SHP77 treated with DMSO at 0.1 percent for 48 hours (cell line): ENCODE results near the gene MARVELD1.
"Not testable (repeated sequence)": the region's sequence is repeated elsewhere in the genome, so short reads cannot be mapped to it uniquely, and the experiment has no call there.

Experiments
- DNase-seq: peaks from one replicate; lab custom pipeline; 2025; lab: John Stamatoyannopoulos, UW

MARVELD1 gene

GRCh38 chr10:97690133-97690532, 23.4 kb upstream of the MARVELD1 start:
- DNase-seq, result no peak

GRCh38 chr10:97698072-97698655, 15.4 kb upstream of the MARVELD1 start:
- DNase-seq, result not testable (repeated sequence)

DNA sequence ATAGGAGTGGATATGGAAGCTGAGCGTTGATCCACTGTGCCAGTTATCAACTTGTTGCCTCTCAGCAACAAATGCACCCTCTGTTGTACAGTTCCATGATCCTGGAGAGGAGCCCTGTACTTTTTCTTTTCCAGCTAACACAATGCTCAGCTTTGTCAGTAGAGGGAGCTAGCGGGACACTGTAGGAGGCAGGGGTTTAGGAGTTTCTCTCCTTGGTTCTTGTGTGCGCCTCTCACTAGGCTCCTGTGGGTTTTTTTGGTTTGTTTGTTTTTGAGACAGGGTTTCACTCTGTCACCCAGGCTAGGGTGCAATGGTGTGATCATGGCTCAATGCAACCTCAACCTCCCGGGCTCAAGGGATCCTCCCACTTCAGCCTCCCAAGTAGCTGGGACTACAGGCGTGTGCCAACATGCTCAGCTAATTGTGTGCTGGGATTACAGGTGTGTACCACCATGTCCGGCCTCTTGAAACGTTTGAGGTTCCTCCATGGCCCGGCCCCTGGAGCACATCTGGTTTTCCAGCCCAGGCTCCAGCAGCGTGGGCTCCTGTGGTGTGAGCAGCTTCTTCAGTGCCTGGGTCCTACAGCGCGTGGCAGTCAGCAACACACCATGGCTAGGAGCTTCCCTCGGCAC, 12.0 kb upstream of the MARVELD1 start:
- DNase-seq, result peak; percentile 21

DNA sequence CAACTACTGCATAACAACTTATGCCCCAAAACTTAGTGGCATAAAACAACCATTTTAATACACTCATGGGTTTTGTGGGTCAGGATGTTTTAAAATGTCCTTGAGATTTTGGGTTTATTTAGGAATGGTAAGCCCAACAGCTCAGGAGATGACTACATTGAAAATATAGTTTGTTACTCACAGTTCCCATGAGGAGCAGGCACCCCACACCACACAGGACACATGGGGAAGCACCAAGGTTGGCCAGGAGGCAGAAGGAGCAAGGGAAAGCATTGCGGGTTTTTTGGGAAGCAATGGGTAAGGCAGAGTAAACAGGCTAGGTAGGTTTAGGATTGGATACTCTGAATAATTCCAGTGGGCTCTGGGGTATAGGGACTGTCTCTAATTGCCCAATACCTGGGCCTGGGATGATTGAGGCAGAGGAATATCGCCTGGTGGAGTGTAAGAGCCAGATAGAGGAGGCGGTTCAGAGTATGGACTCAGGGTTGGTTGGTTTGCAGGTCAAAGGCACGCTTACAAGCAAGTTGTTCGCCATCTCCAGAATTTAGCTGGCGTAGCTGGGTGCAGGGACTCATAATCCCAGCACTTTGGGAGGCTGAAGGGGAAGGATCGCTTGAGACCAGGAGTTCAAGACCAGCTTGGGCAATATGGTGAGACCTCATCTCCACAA, 10.0 kb upstream of the MARVELD1 start:
- no peak for DNase-seq

- DNase-seq, result no peak
These were observed 9.2 kb upstream of the MARVELD1 start for GRCh38 chr10:97704341-97704740.

- no peak for DNase-seq
These were observed 8.4 kb upstream of the MARVELD1 start for GRCh38 chr10:97705006-97705670.

GRCh38 chr10:97707134-97707861, 6.2 kb upstream of the MARVELD1 start:
- DNase-seq, result no peak

GRCh38 chr10:97708167-97708566, 5.4 kb upstream of the MARVELD1 start:
- no peak for DNase-seq

DNA sequence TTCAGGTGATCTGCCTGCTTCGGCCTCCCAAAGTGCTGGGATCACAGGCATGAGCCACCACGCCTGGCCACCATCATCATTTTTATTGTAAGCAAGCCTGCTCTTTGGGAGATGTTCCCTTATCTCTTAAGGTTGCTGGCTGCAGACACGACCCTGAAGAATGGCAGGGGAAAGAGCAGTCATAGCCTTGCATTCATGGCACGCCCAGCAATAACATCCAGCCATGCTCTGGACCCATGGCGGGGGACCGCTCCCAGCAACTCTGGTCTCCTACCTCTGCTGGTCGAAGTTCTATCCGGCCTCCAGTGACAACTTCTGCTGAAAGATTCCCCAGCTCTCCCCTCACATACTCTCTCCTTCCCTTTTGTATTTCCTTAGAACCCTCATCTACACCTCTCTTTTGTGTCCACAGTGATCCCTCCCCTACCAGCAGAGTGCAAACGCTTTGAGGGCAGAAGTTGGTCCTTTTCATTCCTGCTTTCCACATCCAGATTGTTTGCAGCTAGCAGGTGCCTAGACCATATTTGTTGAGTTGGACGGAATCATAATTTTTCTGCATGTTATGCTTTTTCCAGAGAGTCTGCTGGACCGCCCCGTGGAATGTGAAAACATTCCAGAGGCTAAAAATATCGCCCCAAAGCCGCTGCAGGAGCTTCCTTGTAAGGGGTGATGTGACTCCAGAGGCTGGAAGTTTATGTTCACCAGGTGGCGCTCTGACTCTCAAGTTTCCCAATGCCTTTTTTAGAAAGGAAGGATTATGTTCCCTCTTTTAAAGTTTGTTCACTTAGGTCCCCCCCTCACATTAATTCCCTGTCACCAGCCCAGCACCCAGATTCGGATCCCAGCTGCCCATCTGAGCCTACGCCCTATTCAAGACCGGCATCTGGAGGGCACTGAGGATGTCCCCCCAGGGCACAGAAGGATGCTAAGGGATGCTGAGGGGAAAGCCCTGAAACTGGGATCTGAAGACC, 4.3 kb upstream of the MARVELD1 start:
- no peak for DNase-seq

GRCh38 chr10:97711640-97712572, 1.6 kb upstream of the MARVELD1 start:
- no peak for DNase-seq

DNA sequence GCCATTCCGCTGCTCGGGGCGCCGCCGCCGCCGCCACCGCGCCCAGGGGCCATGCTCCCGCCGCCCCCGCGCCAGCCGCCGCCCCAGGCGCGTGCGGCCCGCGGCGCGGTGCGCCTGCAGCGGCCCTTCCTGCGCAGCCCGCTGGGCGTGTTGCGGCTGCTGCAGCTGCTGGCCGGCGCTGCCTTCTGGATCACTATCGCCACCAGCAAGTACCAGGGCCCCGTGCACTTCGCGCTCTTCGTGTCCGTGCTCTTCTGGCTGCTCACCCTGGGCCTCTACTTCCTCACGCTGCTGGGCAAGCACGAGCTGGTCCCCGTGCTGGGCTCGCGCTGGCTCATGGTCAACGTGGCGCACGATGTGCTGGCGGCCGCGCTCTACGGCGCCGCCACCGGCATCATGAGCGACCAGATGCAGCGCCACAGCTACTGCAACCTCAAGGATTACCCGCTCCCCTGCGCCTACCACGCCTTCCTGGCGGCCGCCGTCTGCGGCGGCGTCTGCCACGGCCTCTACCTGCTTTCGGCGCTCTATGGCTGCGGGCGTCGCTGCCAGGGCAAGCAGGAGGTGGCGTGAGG, 383 bp downstream of the MARVELD1 start:
- DNase-seq, result peak; percentile 19

DNA sequence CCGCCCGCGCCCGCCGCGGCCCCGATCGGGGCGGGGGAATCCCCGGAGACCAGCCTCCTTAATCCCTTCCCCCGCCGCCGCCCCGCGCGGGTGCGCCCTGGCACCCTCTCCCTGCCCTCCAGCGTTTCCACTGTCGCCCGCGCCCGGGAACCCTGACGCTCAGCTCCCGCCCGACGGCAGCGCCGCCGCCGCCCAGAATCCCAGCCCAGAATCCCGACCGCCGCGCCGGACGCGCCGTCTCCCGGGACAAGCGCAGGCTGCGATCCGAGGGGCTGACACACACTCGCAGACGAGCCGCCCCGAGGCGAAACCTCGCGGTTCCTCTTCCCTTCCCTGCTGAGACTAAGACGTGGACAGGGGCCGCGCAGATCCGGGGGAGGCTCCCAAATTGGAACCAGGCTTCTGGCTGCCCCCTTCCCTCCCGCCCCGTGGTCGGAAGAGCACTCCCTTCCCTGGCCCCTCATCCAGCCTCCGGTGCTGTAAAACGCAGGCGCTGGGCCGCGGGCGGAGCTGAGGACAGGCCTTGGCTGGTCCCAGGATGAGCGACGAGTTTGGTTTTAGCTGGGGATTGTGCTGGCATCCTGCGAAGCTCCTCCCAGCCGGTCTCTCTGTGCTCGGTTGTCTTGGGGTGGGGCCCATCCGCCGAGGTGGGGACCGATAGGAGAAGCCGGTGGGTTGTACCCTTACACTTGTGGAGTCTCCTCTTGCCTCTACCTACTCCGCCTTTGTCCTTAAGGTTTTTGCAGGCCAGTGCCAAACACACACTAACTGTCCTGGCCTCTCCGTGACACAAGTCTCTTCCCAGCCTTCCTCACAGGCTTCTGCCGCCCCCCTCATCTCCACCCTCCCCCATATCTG, 1.1 kb downstream of the MARVELD1 start:
- no peak for DNase-seq

DNA sequence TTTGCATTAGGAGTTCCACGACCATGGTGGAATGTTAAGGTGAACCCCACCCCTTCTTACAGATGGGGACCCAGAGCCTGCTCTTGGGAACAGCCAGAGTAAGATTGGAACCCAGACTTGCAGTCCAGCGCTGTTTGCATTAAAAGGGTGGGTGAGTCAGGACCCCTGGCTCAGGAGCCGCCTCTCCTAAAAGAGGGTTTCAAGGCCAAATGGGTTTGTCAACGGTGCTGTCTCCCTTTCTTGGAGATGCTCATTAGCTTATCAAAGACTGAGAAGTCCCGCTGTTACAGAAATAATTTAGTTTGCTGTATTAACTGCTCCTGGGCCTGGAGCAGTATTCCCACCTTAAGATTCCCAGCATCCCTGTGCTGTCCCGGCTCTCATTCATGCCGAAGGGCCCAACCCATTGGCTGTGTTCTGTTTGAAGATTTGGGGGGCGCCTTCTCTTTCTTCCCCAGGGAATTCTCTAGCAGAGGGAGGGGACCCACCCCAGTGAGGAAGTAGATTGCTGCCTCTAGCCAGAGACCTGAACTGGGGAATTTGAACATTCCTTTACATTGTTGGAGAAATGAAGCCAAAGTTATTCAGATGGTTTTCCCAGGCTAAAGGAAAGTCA, 1.8 kb downstream of the MARVELD1 start:
- DNase-seq, result no peak

GRCh38 chr10:97717627-97718026, 4.1 kb downstream of the MARVELD1 start:
- no peak for DNase-seq

DNA sequence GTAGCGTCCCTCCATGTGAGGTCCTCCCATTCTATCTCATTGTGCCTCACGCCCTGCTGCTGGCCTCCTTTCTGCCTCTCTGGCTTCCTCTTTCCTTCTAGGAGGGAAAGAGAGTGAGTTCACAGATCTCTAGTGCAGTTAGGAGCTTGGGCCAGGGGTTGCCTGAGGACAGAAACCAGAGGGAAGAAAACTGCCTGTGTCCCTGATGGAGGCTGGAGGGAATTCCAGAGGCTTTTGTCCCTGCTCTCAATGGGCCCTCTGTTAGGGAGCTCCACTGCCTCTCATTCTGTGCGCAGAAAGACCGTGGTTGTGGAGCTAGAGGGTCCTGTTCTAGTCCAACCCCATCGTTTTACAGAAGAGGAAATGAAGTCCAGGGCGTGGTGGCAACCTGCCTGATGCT, 4.6 kb downstream of the MARVELD1 start:
- DNase-seq, result no peak

DNA sequence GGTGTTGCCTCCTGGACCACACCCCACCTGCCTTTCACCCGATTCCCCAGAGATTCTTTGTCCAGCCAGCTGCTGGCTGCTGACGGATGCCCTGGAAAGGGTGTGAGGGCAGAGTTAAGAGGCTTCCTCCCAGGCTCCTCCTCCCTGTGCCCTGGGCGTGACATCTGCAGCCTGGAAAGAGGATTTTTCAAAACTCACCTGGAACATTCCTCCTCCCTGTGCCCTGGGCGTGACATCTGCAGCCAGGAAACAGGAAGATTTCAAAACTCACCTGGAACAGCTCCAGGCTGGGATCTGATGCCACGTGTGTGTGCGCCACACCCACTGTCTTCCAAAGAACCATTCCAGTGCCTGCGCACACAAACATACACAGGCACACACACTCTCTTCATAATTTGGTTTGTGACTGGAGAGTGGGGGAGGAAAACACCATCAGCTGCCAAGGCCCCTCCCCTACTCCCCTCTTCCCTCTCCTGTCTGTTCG, 5.2 kb downstream of the MARVELD1 start:
- DNase-seq, result peak; percentile 31

- DNase-seq, result no peak
These were observed 6.1 kb downstream of the MARVELD1 start for GRCh38 chr10:97719602-97720001.
